Subcutaneous abdominal adipose tissue (tissue), 5 donors: ENCODE measurements around the gene AVPI1.
A peak's percentile ranks its signal among the peaks of the same experiment; 100 is the strongest.
"Not testable (repeated sequence)": the region's sequence is repeated elsewhere in the genome, so short reads cannot be mapped to it uniquely, and the experiment has no call there.

Experiments
- H3K27ac ChIP-seq: one replicate; pipeline ENCODE4 v1.7.0; 2013; ENCODE audit warnings: low read depth, mild to moderate bottlenecking, inconsistent platforms, low read length, moderate library complexity
- H3K27me3 ChIP-seq, 5 donors: one replicate each; pipeline ENCODE4 v1.7.0; 2013; ENCODE audit warnings: low read length in 5 of 5, inconsistent platforms in 1 of 5; ENCODE audit not compliant: control insufficient read depth in 5 of 5, insufficient read depth in 4 of 5
- H3K36me3 ChIP-seq, 5 donors: one replicate each; pipeline ENCODE4 v1.7.0; 2013; ENCODE audit warnings: low read length in 5 of 5; ENCODE audit not compliant: control insufficient read depth in 5 of 5, insufficient read depth in 5 of 5
- H3K4me1 ChIP-seq, 5 donors: one replicate each; pipeline ENCODE4 v1.7.0; 2013; ENCODE audit warnings: low read length in 5 of 5, mild to moderate bottlenecking in 3 of 5, moderate library complexity in 1 of 5; ENCODE audit not compliant: control insufficient read depth in 5 of 5, insufficient read depth in 5 of 5
- H3K4me3 ChIP-seq, 5 donors: one replicate each; pipeline ENCODE4 v1.7.0; 2013; ENCODE audit warnings: low read length in 5 of 5, low read depth in 1 of 5
- H3K9ac ChIP-seq, 5 donors: one replicate each; pipeline ENCODE4 v1.7.0; 2013; ENCODE audit warnings: low read length in 5 of 5, mild to moderate bottlenecking in 4 of 5, moderate library complexity in 3 of 5
- H3K9me3 ChIP-seq, 5 donors: one replicate each; pipeline ENCODE4 v1.7.0; 2013; ENCODE audit warnings: low read length in 5 of 5; ENCODE audit not compliant: control insufficient read depth in 5 of 5
- donor health status: healthy.
- donor health status: healthy.
- donor health status: healthy.
- donor health status: healthy.
- donor health status: healthy.

The AVPI1 gene

GRCh38 chr10:97701438-97702069 is 14.5 kb upstream of the AVPI1 start:
- H3K9me3 ChIP-seq: no peaks in the 10 kb centered on the region
- no peak overlapping the region for H3K9ac ChIP-seq

GRCh38 chr10:97698072-97698655 is 11.1 kb upstream of the AVPI1 start:
- not testable (repeated sequence) for H3K27ac ChIP-seq, H3K4me1 ChIP-seq, H3K9me3 ChIP-seq, H3K4me3 ChIP-seq, H3K36me3 ChIP-seq, H3K27me3 ChIP-seq, H3K9ac ChIP-seq

More at GRCh38 chr10:97701438-97702069, 14.5 kb upstream of the AVPI1 start:
- Histone ChIP-seq H3K4me1 (peaks cover 0 to 4% (median 0%) of the 10 kb centered on the region in 5 donors), H3K27ac (no peak overlapping the region), H3K4me3 (no peak overlapping the region), H3K27me3 (peaks cover 0 to 4% (median 0%) of the 10 kb centered on the region in 5 donors), H3K36me3 (no peaks in the 10 kb centered on the region)

GRCh38 chr10:97690133-97690532 is 3.1 kb upstream of the AVPI1 start:
- no peaks in the 10 kb centered on the region for H3K36me3 ChIP-seq
- H3K9ac ChIP-seq: no peak overlapping the region
- no peaks in the 10 kb centered on the region for H3K27me3 ChIP-seq
- peaks cover 15 to 38% (median 37%) of the 10 kb centered on the region in 5 donors for H3K4me1 ChIP-seq
- no peaks in the 10 kb centered on the region for H3K9me3 ChIP-seq
- no peak overlapping the region for H3K4me3 ChIP-seq
- H3K27ac ChIP-seq: no peak overlapping the region

GRCh38 chr10:97689559-97690020 is 2.5 kb upstream of the AVPI1 start:
- Histone ChIP-seq H3K27ac (no peak overlapping the region), H3K36me3 (no peaks in the 10 kb centered on the region)

GRCh38 chr10:97687785-97688781 is 1.0 kb upstream of the AVPI1 start:
- H3K4me3 ChIP-seq: peak overlapping the region; percentile 58 to 95 (median 85)
- no peaks in the 10 kb centered on the region for H3K9me3 ChIP-seq
- no peaks in the 10 kb centered on the region for H3K36me3 ChIP-seq
- H3K27ac ChIP-seq: peak overlapping the region; percentile 88
- no peaks in the 10 kb centered on the region for H3K27me3 ChIP-seq
- peak overlapping the region; percentile 15 to 85 (median 58) for H3K9ac ChIP-seq
- peaks cover 17 to 57% (median 56%) of the 10 kb centered on the region in 5 donors for H3K4me1 ChIP-seq

More at GRCh38 chr10:97689559-97690020, 2.5 kb upstream of the AVPI1 start:
- H3K27me3 ChIP-seq: no peaks in the 10 kb centered on the region
- no peak overlapping the region for H3K4me3 ChIP-seq
- H3K9ac ChIP-seq: no peak overlapping the region
- H3K4me1 ChIP-seq: peaks cover 16 to 43% (median 42%) of the 10 kb centered on the region in 5 donors
- no peaks in the 10 kb centered on the region for H3K9me3 ChIP-seq

- H3K27ac ChIP-seq: peak overlapping the region; percentile 96
- H3K36me3 ChIP-seq: no peaks in the 10 kb centered on the region
- no peaks in the 10 kb centered on the region for H3K27me3 ChIP-seq
- H3K4me1 ChIP-seq: peaks cover 17 to 71% (median 66%) of the 10 kb centered on the region in 5 donors
- peak overlapping the region; percentile 75 to 93 (median 83) for H3K9ac ChIP-seq
- H3K9me3 ChIP-seq: no peaks in the 10 kb centered on the region
- peak overlapping the region; percentile 85 to 96 (median 92) for H3K4me3 ChIP-seq
Measured at GRCh38 chr10:97686301-97686961, 610 bp downstream of the AVPI1 start.

- peak overlapping the region; percentile 85 to 96 (median 92) for H3K4me3 ChIP-seq
- no peaks in the 10 kb centered on the region for H3K36me3 ChIP-seq
- peak overlapping the region; percentile 96 for H3K27ac ChIP-seq
- no peaks in the 10 kb centered on the region for H3K27me3 ChIP-seq
- peak overlapping the region; percentile 6 to 83 (median 68) for H3K9ac ChIP-seq
- peaks cover 17 to 71% (median 66%) of the 10 kb centered on the region in 5 donors for H3K4me1 ChIP-seq
- no peaks in the 10 kb centered on the region for H3K9me3 ChIP-seq
Measured at GRCh38 chr10:97685395-97685958, 1.6 kb downstream of the AVPI1 start.

GRCh38 chr10:97684866-97685394 is 2.1 kb downstream of the AVPI1 start:
- Histone ChIP-seq H3K9ac (peak overlapping the region; percentile 20 to 83 (median 68)), H3K9me3 (no peaks in the 10 kb centered on the region), H3K27me3 (no peaks in the 10 kb centered on the region), H3K4me3 (peak overlapping the region; percentile 85 to 96 (median 92)), H3K4me1 (peaks cover 17 to 71% (median 66%) of the 10 kb centered on the region in 5 donors), H3K36me3 (peaks cover 0 to 4% (median 2%) of the 10 kb centered on the region in 5 donors), H3K27ac (peak overlapping the region; percentile 96)

- H3K9ac ChIP-seq: peak overlapping the region; percentile 21 to 83 (median 68)
- H3K27ac ChIP-seq: peak overlapping the region; percentile 96
- H3K9me3 ChIP-seq, H3K27me3 ChIP-seq, H3K36me3 ChIP-seq: not testable (repeated sequence)
- peaks cover 17 to 69% (median 66%) of the 10 kb centered on the region in 5 donors for H3K4me1 ChIP-seq
- peak overlapping the region; percentile 85 to 96 (median 92) for H3K4me3 ChIP-seq
Measured at GRCh38 chr10:97684368-97684713, 2.7 kb downstream of the AVPI1 start.
